ENCODE measurements around the gene ADAMTS5.

The ADAMTS5 gene

DNA sequence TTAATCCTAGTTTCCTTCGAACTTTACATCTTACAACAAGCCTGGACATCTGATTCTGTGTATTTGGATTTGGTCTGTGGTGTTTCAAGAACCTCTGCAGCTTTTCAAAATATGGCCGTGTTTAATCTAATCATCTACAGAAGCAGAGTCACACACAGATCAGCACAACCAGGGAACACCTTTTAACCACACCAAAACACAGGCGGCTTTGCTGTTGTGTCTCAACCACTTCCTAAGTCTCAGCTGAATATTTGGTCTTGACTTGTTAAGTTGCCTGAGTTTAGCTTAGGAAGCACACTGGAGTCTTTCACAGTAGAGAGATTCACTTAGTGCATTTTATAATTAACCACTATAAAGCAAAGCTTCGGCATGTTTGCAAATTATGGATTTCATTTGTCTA is 17.1 kb downstream of the ADAMTS5 start:
- DNase-seq (ENCODE audit: insufficient read length, low spot score) = no peak
- no peak for FAIRE-seq

DNA sequence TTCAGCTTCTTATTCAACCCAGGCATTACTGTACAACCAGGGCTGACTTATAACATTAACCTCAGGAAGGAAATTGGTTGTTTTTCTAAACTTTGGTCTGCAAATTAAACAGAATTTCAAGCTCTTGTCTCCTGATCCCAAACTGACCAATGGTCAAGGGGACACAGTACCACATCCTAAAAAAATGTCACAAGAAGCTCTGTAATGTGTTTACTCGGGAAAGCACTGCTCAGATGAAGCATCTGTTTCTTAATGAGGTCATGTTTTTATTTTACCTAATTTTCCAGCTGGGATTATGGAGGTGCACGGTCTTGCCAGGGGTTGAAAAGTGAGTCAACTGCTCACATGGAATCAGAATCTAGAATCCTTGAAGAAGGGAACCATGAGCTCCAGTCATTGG is 18.7 kb downstream of the ADAMTS5 start:
- no peak for FAIRE-seq
- DNase-seq (ENCODE audit: insufficient read length, low spot score) = no peak

DNA sequence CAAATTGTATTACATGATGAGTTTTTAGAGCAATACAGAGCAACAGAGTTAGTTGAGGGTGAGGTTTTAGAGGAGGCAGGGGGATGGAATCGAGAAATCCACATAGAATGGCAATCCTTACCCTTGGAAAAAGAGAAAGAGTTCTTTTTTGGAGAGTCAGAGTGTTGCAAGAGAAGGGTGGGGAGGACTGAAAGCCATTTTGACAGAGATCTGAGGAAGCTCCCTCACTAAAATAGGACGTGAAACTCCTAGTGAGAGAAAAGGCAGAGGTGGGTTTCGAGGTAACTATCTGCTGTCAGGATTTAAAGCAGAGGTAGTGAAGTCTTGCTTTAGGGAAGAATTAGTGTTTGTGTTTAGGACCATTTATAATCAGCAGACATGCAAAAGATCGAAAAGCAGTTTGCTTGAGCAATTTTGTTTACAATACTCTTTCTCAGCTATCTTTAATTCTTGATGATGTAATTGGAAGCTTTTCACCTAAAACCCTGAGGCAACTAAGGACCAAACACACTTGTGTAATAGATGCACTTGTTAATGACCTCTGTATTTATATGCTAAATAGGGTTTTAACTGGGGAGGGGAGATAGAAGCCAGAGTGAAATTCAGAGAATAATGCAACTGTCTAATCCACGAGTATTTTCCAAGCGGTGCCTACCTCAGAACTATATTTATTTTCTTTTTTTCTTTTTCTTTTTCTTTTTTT is 20.0 kb downstream of the ADAMTS5 start:
- no peak for FAIRE-seq
- DNase-seq (ENCODE audit: insufficient read length, low spot score) = no peak

DNA sequence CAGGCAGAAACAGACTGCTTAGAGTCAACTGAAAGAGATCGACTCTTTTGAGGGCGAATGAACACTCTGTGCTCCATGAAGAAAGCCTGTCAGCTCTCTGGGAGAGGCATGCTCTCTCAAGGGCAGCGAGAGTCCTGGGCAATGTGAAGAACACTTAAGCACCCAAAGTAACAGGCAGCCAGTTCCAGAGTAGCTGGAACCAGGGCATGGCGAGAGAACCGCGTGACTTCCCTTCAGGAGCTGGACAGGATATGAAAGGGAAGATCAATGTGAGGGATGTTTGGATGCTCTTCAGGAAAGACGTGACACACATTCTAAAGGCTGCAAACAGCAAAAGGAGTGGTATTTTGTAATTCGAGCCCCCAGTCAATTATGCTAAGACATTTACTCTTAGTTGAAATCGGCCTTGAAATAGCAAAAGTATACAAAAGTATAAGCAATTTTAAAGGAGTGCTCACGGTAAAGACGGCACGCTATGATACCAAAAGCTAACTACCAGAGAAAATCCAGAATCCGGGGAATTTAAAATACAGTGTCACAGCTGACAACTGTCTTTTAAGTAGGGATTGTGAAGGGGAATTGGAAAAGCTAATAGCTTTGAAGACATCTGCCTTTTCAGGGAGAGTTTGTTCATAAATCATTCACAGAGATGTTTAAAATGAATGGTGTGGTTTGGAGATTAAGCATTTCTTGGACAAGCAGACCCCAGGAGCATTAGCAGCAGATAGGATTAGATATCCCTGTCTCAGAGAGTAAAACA is 20.8 kb downstream of the ADAMTS5 start:
- FAIRE-seq (no peak), DNase-seq (ENCODE audit: insufficient read length, low spot score) (no peak)

DNA sequence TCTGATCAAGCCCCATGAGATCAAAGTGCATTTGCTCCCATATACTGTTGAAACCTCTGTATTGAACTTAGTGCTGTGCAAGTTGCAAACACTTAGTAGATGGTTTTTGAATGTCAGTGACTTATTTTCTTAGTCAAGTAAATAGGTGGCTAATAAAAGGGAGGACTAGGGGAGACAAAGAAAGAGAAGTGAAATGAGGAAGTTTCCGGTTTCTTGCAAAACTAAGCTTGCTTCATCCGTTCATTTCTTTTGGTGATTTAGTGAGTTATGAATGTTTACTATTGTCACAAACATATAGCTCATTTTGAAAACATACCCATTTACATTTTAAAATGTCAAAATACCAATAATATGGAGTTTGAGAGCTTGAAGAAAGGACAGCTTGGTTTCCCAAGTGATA is 23.0 kb downstream of the ADAMTS5 start:
- DNase-seq (ENCODE audit: insufficient read length, low spot score) = no peak
- no peak for FAIRE-seq

DNA sequence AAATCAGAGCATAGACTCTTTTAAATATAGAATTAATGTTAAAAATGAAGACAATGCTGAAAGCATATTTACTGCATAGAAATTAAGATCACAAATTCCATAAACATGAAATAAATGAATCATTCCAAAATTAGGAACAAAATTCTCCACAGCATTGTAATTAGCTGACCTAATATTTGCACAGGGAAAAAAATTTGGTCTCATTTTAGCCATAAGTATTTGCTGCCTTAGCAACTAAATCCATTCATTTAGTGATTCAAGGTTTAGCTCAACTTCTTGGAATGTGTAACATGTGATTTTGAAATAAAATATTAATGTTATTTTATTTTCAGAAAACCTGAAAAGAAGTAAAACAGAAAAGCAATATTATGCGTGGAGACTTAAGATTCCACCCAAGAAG is 25.5 kb downstream of the ADAMTS5 start:
- FAIRE-seq = no peak
- DNase-seq (ENCODE audit: insufficient read length, low spot score) = no peak

DNA sequence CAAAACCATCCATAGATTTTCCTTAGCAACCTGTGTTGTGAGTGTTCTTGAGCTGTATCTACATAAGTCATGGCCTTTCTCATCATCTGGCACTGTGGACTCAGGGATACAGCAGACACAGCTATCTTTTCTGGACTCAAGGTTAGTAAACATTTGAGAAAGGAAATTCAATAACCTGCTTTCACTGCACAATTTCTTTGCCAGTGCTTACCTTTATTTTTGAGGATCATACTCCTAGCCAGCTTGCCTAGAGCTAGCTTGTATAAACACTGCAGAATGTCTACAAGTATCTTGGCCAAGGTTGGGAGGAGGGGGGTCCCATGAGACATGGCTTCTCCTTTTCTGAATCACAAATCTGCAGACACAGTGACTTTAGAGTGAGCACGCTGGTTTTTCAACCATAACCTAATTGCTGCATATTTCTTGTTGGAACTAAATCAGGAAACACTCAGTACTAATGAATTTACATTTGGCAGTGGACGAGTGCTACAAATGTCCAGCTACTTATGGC is 27.2 kb downstream of the ADAMTS5 start:
- FAIRE-seq (no peak), DNase-seq (ENCODE audit: insufficient read length, low spot score) (no peak)

DNA sequence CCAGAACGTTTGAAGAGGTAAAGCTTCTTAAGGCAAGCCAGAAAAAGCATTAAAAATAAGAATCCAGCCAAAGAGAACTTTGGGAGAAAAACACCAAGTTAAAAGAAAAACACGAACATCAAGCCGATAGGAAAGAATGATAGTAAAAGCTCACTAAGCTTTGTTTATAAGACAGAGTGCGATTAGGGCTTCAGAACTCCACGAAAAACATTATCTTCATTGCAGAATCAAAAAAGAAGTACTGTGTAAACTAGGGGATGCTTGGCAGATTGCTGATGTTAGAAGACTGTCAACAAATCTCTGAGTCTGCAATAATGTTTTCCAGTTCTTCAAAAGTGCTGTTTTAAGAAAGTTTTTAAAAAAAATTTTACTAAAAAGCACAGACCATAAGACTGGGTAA is 30.2 kb downstream of the ADAMTS5 start:
- no peak for FAIRE-seq

DNA sequence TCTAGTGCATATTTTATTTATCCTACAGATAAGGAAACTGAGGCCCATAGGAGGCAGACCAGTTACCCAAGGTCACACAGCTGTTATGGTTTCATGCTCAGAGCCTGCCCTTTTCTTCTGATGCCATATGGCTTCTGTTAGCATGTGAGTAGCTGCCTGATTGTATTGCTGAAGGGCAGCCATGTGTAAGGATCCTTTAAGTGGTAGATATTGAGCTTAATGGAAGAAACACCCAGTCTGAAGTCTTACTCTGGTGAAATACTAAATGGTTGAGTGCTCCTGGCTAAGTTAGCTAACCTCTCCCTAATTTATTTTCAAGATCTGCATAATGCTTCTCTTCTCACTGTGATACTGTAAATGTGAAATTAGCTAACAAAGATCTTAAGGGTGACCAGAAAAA is 30.9 kb downstream of the ADAMTS5 start:
- DNase-seq (ENCODE audit: insufficient read length, low spot score) = no peak
- FAIRE-seq = no peak

More for the DNA sequence above, 30.2 kb downstream of the ADAMTS5 start:
- DNase-seq (ENCODE audit: insufficient read length, low spot score) = no peak

DNA sequence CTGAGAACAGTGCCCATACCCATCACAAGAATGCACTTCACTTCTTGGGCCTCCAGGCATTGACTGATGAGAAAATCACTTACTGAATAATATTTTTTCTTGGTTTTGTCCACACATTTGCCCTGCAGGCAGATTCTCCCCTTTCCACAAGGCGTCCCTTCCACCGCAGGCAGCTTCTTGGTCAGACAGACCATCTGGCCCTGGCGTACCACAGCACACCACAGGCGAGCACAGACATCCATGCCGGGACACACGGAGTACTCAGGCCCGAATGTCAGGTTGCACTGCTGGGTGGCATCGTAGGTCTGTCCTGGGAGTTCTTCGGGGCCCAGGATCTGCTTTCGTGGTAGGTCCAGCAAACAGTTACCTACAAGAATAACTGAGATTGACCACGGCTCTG is 32.5 kb downstream of the ADAMTS5 start:
- FAIRE-seq = no peak

DNA sequence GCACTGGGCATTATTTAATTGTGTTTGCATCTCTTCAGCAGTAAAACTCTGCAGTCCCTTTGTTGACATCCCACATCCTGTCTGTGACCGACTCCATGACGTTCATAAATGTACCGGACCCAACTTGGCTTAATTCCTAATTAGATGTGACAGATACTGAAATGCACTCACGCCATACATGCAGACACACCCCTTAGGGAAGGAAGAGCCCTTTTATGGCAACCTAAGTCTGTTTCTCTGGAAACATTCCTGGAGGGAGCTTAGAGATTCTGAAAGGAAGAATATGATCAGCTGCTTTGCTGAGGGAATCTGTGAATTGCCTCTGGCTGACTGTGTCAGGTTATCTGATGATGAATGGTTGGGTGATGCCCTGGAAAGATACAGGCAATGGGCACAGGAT is 33.4 kb downstream of the ADAMTS5 start:
- FAIRE-seq (no peak), DNase-seq (ENCODE audit: insufficient read length, low spot score) (no peak)

More for the DNA sequence above, 32.5 kb downstream of the ADAMTS5 start:
- no peak for DNase-seq (ENCODE audit: insufficient read length, low spot score)

DNA sequence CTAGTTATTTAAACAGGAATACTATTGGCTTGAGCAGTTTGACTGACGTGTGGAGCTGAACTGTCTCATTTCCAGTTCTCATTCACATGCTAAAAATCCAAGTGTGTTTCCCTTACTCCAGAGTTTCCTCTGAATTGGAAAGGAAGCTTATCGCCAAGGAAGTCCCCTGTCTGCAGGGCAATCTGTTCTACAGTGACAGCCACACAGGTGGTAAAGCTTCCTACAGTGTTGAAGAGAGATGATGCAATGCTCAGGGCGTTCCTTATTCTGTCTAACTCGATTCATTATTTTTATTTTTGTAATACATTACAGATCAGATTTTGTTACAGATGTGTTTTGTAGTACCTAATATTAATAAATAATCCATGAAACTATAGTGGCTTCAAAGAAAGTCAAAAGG is 41.3 kb downstream of the ADAMTS5 start:
- DNase-seq (ENCODE audit: insufficient read length, low spot score) = no peak
- FAIRE-seq = no peak

DNA sequence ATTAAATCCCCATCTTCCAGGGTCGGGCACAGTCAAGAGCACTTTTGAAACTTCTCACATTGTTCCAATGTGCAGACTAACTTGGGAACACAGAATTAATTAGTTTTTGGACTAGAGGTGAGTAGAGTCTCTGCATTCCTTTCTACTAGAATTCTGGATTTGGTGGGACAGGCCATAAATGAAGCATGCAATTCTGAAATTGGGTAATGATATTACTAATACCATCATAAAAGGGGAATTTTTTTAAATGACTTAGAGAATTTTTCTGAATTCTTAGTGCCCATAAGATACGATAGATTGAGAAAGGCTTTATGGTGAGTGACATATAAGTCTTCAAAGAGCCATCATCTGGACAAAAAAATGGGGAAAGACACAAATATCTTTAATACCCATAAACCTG is 41.8 kb downstream of the ADAMTS5 start:
- FAIRE-seq = no peak
- DNase-seq (ENCODE audit: insufficient read length, low spot score) = no peak

DNA sequence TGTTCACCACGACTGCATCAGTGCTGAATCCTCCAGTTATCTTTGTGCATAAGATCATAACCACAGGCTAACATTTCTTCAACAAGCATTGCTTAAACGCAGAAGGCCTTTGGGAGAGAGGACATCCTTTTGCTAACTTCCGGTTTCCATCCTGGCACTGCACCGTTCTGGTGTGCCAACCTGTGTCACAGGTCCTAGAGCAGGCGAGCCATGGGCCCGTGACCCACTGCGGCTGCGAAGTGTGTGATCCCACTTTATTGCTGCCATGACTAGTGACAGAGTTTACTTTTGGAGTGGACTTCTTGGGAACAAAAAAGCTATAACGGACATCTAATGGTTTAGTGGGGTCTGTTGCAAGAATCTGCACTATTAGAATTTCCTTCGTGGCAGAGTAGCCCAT is 42.9 kb downstream of the ADAMTS5 start:
- no peak for FAIRE-seq
- no peak for DNase-seq (ENCODE audit: insufficient read length, low spot score)

DNA sequence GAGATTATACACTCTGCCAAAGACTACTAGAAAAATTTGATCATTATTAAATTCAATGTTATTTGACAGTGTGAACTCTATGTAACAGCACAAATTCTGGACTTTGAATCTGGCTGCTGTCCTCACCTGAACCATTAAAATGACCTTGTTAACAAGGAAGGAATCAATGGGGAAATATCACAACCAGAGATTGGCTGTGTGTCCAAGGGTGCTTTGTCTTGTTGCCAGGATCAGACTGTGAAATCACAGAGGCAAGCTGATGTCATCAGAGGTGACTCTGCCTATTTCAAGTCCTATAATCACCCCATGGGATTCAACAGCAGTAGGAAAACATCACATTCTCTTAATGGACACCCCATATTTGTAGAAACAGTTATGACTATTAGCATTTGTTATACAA is 46.8 kb downstream of the ADAMTS5 start:
- no peak for DNase-seq (ENCODE audit: insufficient read length, low spot score)
- no peak for FAIRE-seq

DNA sequence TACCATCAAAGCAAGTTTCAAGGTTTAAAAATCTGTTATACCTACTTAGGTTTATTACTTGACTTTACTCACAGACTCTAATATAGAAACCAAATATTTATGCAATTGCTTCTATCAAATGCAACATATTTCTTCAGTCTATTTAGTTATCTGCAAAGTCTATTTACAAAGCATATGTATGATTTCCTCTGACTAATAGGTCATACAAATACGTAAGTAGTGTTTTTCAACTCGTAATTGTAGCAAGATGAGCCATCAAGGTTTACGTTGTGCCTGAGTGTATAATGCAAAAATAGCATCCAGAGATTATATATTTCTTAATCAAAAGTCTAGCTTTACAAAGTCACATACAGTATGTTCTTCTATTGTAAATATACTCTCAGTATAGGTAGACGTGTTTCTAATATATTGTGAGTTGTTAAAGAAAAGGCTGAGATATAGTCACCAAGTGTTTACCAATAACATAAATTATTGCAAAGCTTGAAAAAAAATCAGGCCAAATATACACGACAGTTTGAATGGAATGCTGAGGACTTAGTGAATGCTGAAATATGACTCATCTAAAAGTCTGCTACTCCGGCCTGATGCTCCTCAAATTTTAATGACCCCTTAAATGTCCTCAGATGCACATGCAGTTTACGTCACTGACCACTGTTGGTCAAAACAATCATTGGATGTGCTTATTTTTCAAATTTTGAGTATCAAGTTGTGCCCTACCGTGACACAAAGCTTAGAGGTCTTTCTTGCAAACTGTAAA is 48.4 kb downstream of the ADAMTS5 start:
- DNase-seq (ENCODE audit: insufficient read length, low spot score) (no peak), FAIRE-seq (no peak)

DNA sequence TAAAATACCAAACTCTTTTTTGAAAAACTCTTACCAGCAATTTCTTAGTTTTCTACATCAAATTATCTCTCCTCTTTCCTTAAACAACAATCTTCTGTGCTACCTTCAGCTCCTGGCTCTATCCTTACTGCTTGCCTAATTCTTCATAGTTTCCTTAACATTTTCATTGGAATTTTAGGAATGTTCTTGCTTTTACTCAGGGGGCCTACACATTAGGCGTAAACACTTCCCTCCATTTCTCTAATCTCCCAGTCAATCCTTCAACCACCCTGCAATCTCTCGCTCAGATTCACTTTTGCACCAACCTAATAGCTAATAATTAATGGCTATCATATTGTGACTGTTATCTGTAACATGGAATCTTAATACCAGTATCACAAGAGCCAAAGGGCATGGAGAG is 50.1 kb downstream of the ADAMTS5 start:
- FAIRE-seq = no peak
- no peak for DNase-seq (ENCODE audit: insufficient read length, low spot score)

DNA sequence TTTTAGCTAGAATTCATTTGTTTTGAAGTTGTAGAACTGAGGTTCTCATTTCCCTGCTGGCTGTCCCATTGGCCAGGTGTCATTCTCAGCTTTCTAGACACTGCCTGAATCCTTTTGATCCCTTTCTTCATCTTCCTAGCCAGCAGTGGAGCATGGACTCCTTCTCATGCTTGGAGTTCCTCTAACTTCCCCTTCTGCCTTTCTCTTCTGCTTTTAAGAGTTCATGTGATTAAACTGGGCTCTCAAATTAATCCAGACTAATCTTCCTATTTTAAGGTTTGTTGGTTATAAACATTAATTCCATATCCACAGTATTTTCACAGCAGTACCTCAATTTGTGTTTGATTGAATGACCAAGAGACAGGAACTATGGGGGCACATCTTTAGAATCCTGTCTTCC is 52.3 kb downstream of the ADAMTS5 start:
- no peak for FAIRE-seq
- no peak for DNase-seq (ENCODE audit: insufficient read length, low spot score)

DNA sequence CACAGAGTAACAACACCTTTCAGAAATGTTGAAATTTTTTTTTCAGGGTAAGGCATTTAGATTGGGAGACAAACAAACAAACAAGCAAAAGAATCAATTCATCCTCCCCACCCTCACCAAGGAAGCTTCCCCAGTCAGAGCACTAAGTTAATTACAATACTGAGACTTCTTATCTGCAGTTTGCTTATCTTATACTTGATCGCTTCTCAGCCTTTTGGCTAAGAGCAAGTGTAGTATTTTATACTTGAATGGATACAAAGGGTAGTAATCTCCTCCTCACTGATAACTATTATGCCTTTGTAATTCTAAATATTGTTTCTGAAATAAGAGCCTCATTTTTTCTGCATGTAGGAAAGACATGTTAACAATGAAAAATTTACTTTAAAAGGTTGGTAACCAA is 54.4 kb downstream of the ADAMTS5 start:
- DNase-seq (ENCODE audit: insufficient read length, low spot score) (no peak), FAIRE-seq (no peak)

DNA sequence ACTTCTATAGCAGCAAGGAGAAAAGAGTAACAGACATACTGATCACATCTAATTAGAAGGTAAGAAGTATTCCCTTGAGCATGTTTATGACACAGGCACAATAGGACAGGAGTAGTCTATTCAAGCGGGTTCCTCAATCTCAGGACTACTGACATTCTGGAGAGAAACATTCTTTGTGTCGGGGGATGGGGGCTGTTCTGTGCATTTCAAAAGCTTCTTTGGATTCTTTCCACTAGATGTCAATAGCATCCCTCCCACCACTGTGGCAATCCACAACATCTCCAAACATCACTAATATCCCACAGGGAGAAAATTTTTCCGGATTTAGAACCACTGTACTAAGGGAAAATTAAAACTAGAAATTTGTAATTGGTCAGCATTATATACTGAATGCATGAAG is 56.9 kb downstream of the ADAMTS5 start:
- FAIRE-seq (no peak), DNase-seq (ENCODE audit: insufficient read length, low spot score) (no peak)

DNA sequence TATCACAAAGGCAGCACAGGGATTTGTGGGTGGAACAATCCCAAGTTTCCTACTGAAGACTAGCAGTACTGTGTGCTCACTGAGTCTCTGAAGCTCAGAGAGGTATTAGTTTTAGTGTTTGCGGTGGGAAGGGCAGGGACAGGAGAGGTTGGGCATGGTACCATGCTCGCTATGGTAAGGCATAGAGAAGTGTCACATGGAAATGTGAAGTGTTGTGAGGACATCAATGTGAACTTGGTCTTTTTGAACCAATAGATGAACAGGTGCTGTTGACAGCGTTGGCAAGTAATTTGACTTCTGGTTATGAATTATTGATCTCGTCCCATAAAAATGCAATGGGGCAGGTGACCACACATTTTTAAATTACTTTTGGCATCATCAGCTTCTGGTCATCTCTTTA is 65.9 kb downstream of the ADAMTS5 start:
- DNase-seq (ENCODE audit: insufficient read length, low spot score) = no peak
- FAIRE-seq = no peak

DNA sequence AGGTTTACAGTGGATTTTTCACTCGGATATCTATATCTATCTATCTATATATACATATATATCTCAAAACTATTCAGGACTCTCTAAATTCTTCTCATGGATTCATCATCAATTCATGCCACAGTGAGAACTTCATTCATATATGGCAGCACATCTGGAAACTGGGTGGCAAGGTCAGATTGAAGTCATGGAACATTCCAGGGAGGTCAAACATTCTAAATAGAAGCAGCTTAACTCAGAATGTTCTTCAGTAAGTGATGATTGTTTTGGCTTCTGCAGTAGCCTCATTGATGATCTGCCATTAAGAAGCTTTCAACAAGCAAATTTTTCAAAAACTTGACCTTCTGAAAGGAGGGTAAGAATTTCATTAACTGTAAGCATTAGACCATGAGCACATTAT is 74.7 kb downstream of the ADAMTS5 start:
- DNase-seq (ENCODE audit: insufficient read length, low spot score) (no peak), FAIRE-seq (no peak)

Measured in GM19239 (cell line).